HG02623 (cell line): ENCODE data around the gene ZC3H14.

Experiments
- ATAC-seq: cut with Tn5 transposase; IDR thresholded peaks from one replicate; pipeline ENCODE4 v1.9.1; 2021; ENCODE audit warnings: moderate library complexity; ENCODE audit not compliant: unreplicated experiment

ZC3H14 gene

GRCh38 chr14:88599761-88600439 is 37.1 kb downstream of the ZC3H14 start:
- ATAC-seq: peak; percentile 88

- ATAC-seq: no peak
Measured at GRCh38 chr14:88604212-88604611, 41.4 kb downstream of the ZC3H14 start.

DNA sequence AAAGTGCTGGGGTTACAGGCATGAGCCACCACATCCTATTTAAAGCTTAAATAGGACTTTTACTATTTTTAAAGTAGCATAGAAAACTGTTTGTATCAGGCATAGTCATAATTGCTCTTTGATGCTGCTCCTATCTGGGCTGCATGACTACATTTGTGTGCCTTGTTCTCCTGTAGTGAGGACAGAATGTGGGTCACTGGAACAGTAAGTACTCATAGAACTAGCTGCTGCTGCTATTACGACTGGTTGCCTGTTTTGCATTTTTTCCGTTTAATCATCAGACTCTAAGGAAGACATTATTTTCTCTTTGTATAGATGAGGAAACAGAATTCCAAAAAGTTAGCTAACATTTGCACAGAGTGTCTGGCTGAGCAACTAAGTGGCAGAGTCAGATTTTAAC is 42.8 kb downstream of the ZC3H14 start:
- no peak for ATAC-seq

GRCh38 chr14:88607829-88608228 is 45.0 kb downstream of the ZC3H14 start:
- no peak for ATAC-seq

DNA sequence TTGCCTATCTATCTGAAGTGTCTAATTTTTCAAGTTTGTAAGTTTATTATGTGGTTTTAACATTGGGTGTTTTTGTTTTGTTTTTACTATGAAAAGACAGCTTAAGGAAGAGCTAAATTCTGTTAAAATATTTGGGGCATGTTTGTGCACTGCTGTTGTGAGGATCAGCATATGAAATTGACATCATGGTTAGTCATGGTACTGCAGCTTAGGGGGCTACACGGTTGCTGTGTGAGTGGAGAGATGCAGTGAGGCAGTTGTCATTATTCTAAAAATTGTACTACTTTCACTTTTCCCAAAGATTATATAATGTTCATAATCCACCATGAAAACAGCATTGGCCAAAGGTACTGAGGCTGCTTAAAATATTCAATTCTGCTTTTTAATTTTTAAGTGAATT is 49.0 kb downstream of the ZC3H14 start:
- ATAC-seq: no peak

DNA sequence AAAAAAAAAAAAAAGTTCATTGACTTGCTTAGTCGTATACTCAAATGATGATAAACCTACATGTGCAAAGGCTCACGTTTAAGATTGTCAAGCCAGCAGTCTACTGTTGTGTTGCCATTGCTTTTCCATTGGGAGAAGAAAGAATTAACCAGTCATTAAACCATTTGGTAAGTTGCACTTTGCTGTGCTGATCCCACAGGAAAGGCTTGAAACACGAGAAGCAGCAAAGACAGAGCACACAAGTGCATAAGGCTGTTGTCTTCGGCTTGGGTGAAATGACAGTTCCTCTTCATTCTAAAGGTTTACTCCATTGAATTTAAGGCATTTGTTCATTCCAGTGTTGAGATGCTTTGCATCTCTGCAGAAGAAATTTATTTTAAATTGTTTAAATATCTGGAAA is 50.1 kb downstream of the ZC3H14 start:
- ATAC-seq: no peak

DNA sequence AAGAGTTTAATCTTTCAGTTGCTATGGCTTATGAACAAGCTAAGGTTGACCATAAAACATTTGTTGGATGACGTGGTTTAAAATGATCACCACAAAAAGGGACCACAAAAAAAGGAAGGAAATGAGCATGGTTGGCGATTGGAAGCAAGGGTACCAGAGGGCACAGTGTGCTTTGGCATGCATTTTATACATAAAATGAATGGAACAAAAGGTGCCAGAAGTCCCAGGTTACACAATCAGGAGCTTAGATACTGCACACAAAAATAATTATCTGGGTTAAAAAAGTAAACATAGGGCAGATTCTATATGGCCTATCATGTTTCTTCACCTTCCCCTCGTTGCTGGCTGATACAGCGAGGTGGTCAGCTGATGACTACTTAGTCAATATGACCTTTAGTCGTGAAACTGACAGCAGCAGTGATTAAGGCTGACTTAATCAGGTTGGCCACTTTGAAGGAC is 50.7 kb downstream of the ZC3H14 start:
- no peak for ATAC-seq

DNA sequence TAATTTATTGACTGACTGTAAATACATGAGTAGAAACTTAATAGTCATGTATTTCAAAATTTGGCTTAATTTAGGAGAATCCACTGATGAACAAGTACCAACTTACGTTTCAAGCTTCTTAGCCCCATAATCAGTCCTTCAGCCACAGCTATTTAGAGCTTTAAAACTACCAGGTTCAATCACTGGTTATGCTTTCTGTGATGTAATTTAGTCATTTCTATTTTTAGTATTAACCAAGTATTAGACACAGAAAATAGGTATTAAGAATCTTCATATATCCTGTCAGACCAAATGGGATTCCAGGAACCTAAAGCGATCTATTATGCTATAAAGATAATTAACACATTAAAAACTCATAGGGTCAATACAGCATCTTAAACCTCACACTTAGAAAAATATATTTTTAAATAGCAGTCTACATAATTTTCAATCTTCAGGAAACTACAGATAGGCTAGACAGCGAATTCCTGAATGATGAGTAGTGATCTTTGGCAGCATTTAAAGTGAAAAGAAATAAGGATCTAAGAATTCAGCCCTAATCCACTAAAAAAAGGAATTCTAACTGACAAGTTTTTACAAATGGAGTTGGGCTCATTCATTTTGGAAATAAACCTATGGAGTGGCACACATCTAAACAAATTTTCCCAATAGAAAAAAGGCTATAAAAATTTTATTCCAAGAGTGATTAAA is 51.5 kb downstream of the ZC3H14 start:
- peak; percentile 47 for ATAC-seq

GRCh38 chr14:88616697-88617096 is 53.9 kb downstream of the ZC3H14 start:
- no peak for ATAC-seq

- no peak for ATAC-seq
Measured at GRCh38 chr14:88617479-88617878, 54.6 kb downstream of the ZC3H14 start.

DNA sequence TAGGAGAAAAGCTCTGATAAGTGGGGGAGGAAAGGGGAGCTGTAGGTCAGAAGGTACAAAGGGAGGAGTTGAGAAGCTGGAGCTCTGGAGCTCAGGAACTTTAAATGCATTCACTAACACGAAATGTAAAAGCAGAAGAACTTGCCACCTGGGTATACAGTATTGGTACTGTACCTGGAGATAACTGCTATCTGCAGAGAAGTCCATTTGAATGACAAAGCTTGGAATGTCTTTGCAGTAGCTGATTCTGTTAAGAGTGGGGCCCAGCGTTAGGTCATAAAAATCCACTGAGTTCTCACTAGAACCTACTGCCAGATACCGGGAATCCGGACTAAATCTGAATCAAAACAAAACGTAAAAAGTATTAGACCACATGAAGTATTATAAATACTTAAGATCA is 55.6 kb downstream of the ZC3H14 start:
- ATAC-seq: no peak

GRCh38 chr14:88621100-88621499 is 58.3 kb downstream of the ZC3H14 start:
- ATAC-seq: no peak

DNA sequence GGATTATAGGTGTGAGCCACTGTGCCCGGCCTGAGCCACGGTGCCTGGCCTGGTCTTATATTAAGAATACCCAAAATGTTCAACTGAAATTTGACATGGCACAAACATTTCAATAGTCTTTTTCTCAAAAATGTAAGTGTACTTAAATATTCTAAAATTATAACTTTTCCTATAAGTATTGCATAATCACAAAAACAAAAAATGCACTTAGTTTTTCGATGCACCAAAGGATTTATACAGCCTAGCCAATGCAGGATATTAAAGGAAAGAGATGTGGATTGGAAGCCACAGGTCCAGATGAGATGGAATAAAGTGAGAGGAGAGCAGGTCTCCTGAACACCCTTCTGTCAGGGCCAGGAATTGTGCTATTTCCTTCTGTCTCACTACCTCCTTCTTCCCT is 62.8 kb downstream of the ZC3H14 start:
- no peak for ATAC-seq

DNA sequence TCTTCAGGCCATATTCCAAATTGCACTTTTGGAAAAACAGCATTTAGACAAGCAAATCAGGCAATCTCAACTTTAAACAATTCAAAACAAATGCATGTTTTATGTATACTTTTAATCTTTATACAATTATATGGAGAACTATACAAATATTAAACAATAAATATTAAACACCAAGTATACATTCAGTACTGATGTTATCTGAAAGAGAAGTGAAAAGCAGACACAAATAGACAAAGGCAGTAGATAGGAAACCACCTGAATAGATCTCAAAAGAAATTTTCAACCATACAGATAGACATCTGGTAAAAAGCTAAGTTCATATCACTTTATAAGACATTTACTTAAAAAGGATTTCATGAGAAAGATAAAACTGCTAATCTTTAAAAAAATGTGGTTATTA is 65.2 kb downstream of the ZC3H14 start:
- no peak for ATAC-seq

DNA sequence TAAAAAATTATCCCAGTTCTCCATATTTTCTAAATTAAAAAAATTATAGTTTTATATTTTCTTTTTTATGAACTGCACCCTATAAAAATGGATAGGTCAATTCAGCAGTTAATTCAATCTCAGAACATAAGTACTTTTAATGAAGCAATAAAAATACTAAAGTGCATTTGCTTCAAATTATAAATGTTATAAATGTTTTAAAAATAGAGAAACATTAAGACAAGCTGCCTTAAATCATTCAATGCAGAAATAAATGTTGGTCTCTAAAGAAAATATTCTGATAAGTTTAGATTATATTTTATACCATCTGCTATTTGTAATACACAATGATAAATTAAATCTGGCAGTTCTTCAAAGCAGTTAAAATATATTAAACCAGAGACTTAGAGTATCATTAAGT is 65.6 kb downstream of the ZC3H14 start:
- no peak for ATAC-seq

- no peak for ATAC-seq
Measured at GRCh38 chr14:88630565-88630964, 67.7 kb downstream of the ZC3H14 start.

GRCh38 chr14:88631091-88631490 is 68.3 kb downstream of the ZC3H14 start:
- ATAC-seq: no peak

GRCh38 chr14:88632512-88632911 is 69.7 kb downstream of the ZC3H14 start:
- ATAC-seq: no peak

GRCh38 chr14:88639221-88639620 is 76.4 kb downstream of the ZC3H14 start:
- no peak for ATAC-seq

- no peak for ATAC-seq
Measured at GRCh38 chr14:88660056-88660455, 97.2 kb downstream of the ZC3H14 start.

DNA sequence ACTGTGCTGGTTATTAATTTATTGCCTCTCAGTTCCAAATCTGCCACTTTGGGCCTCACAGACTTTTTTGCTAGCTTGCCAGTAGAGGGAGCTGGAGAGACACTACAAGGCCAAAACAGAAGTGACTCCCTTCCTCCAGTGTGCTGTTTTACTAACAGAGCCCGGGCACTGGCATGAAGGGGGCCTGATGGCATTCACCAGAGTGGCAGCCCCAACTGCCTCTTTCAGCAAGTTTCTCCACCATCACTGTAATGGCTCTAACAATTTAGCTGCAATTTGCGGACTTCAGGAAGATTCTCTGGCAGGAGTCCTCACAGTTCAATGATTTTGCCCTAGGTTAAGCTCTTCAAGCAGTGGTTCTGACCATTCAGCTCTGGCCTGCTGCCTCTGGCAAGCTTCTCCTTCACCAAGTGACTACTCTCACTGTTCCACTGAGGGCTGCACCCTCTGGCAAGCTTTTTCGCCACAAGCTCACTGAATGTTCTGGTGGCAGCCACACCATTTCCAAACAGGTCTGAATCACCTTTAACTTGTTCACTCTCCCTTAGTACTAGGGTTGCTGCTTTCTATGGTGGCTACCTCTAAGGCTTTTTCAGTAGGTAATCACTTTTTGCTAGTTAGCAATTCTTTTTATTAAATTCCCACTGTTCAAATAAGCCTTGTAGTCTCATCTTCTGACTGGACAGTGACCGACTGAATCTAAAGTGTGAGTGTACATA is 104.9 kb downstream of the ZC3H14 start:
- ATAC-seq: peak; percentile 71
